Heart right ventricle (tissue), 16 donors: Measurements from ENCODE around the gene MAP3K20. TPM values are rescaled to one million over a fixed set of nuclear protein-coding genes. Genes with fewer than 3 reads are reported as not detected.

Experiments
- ATAC-seq, 8 donors: fragments of 200-7000 bp; cut with Tn5 transposase; one replicate each; pipeline ENCODE4 v1.9.1; 2020; ENCODE audit warnings: mild to moderate bottlenecking in 8 of 8, moderate library complexity in 8 of 8, moderate number of reproducible peaks in 1 of 8
- DNase-seq, 2 donors: peaks; one replicate each; pipeline ENCODE4 v3.0.0-alpha.2; 2020
- H3K27ac ChIP-seq, 10 donors: fragments of 200-600 bp; sonication (generic) in 2 of 10; one replicate each; pipeline versions ENCODE4 v1.5.0 to v1.8.0; 2020 to 2022; ENCODE audit warnings: mild to moderate bottlenecking in 3 of 10
- H3K27me3 ChIP-seq, 7 donors: fragments of 200-600 bp; one replicate each; pipeline ENCODE4 v1.8.0; 2021 to 2022; ENCODE audit warnings: mild to moderate bottlenecking in 2 of 7
- H3K36me3 ChIP-seq, 9 donors: fragments of 200-600 bp; sonication (generic) in 1 of 9; one replicate each; pipeline versions ENCODE4 v1.5.0 to v1.8.0; 2020 to 2022; ENCODE audit warnings: mild to moderate bottlenecking in 2 of 9
- H3K4me1 ChIP-seq, 9 donors: fragments of 200-600 bp; sonication (generic) in 1 of 9; one replicate each; pipeline versions ENCODE4 v1.5.0 to v1.8.0; 2020 to 2022; ENCODE audit warnings: mild to moderate bottlenecking in 4 of 9
- H3K4me3 ChIP-seq, 10 donors: fragments of 200-600 bp; sonication (generic) in 2 of 10; one replicate each; pipeline versions ENCODE4 v1.5.0 to v1.8.0; 2020 to 2022; ENCODE audit warnings: mild to moderate bottlenecking in 7 of 10, moderate library complexity in 2 of 10
- H3K9me3 ChIP-seq, 11 donors: fragments of 200-600 bp in 10 of 11; sonication (generic) in 2 of 11; one replicate each; pipeline versions ENCODE4 v1.5.0 to v1.8.0; 2013 to 2022; ENCODE audit warnings: mild to moderate bottlenecking in 2 of 11, control low read depth in 1 of 11, moderate library complexity in 1 of 11
- CTCF ChIP-seq, 9 donors: fragments of 200-600 bp; sonication (generic) in 2 of 9; IDR thresholded peaks; one replicate each; pipeline versions ENCODE4 v1.5.0 to v1.8.0; 2021 to 2022; ENCODE audit warnings: antibody characterized with exemption in 9 of 9, mild to moderate bottlenecking in 5 of 9, moderate library complexity in 1 of 9
- WGBS, 2 donors: extraction: QIAGEN DNeasy Blood & Tissue Kit; methylation state at CpG; one replicate each; pipeline ENCODE4 v1.1.7; 2013; ENCODE audit warnings: inconsistent platforms in 1 of 2; 5-methylcytosine and 5-hydroxymethylcytosine counted together
- intact Hi-C, 10 donors: fragments of 100-400 bp; cut with DNase I; formaldehyde crosslinking; loops; one replicate each; pipeline versions ENCODE4 v1.11.1 to v1.14.2; 2022
- polyA plus RNA-seq, 2 donors: library from polyadenylated mRNA; stranded (reverse); fragments of 200-250 nt; gene quantifications; one replicate each; pipeline ENCODE4 v1.2.3, GENCODE V29; 2013
- total RNA-seq, 10 donors: library from RNA; stranded (reverse); fragmentation: NEBNext Ultra II Directional in 3 of 10; extraction: Animal tissue kit (Norgen Biotek cat#: 25700) in 3 of 10; gene quantifications; one replicate each; pipeline versions ENCODE4 v1.2.1 to v1.2.4, GENCODE V29; 2021 to 2023
- donor health status: Arrhythmogenic right ventricular cardiomyopathy.
- donor health status: ischemic (EF 13 %, LVEDD 7.1; RV severe dilation, severe dysfunction).
- donor health status: healthy with polysubstance abuse.
- donor health status: DM: no; HTN: yes; CAD: no.
- donor health status: DM: no; HTN: no; CAD: no.
- donor health status: ischemic (EF 25% LVEDD 6.9; RV normal size, moderate dysfunction).
- donor health status: ischemic (EF 25% LVEDD 5.7; RV mildly dilated, moderate dysfunction).
- donor health status: healthy.
- donor health status: DM: yes; HTN: yes; CAD: no.
- donor health status: Ischemic cardiomyopathy.
- donor health status: ischemic (EF 35%, LVEDD 5.7; RV mildly dilated, moderate dysfunction).
- donor health status: nonischemic (EF 11% LVEDD 7.7; RV severe dilation, severe dysfunction).
- donor health status: DM: yes; HTN: yes; CAD: no.
- donor health status: PGD.
- donor health status: ischemic (EF 29% LVEDD 5.4; RV normal size, mild dysfunction).
- donor health status: nonischemic (EF 23%, LVEDD 6.1; RV moderate dilation, normal function).

Gene MAP3K20
- total and polyA plus RNA-seq, 12 donors: 63.2 to 560 (median 420) TPM

GRCh38 chr2:173148520-173148919 lies 72.9 kb downstream of the MAP3K20 start:
- DNase-seq (no peak), ATAC-seq (no peak)
- no peak for TF ChIP-seq CTCF (IDR thresholded peaks at IDR 0.05)
- no peaks in the 10 kb centered on the region for H3K36me3 ChIP-seq
- peak overlapping the region in 1 of 10 donors; percentile 18 for H3K27ac ChIP-seq
- intact Hi-C loops: no loop called here
- peaks cover 0 to 68% (median 55%) of the 10 kb centered on the region in 9 donors for H3K4me1 ChIP-seq
- WGBS, 2 donors: 70 to 81% methylated on average over 4 of the region's 4 CpGs
- H3K27me3 ChIP-seq: no peaks in the 10 kb centered on the region
- H3K9me3 ChIP-seq: no peaks in the 10 kb centered on the region
- no peak overlapping the region for H3K4me3 ChIP-seq

- Histone ChIP-seq H3K27ac (peak overlapping the region in 2 of 10 donors; percentile 44 to 65), H3K4me1 (peaks cover 0 to 78% (median 55%) of the 10 kb centered on the region in 9 donors), H3K36me3 (no peaks in the 10 kb centered on the region), H3K4me3 (no peak overlapping the region), H3K27me3 (no peaks in the 10 kb centered on the region), H3K9me3 (no peaks in the 10 kb centered on the region)
- peak in 2 of 8 donors; percentile 14 to 36 for ATAC-seq
- intact Hi-C loops: no loop called here
- DNase-seq: no peak
- 91 to 96% methylated on average over 4 of the region's 4 CpGs for WGBS, 2 donors
- no peak for TF ChIP-seq CTCF (IDR thresholded peaks at IDR 0.05)
These were observed 73.8 kb downstream of the MAP3K20 start for GRCh38 chr2:173149491-173149890.

- peak overlapping the region in 6 of 10 donors; percentile 10 to 65 (median 30) for H3K27ac ChIP-seq
- H3K9me3 ChIP-seq: no peaks in the 10 kb centered on the region
- H3K36me3 ChIP-seq: no peaks in the 10 kb centered on the region
- intact Hi-C loops: no loop called here
- DNase-seq: no peak
- TF ChIP-seq CTCF (IDR thresholded peaks at IDR 0.05): no peak
- H3K27me3 ChIP-seq: no peaks in the 10 kb centered on the region
- H3K4me1 ChIP-seq: peaks cover 0 to 83% (median 55%) of the 10 kb centered on the region in 9 donors
- ATAC-seq: peak in 5 of 8 donors; percentile 39 to 56 (median 49)
- H3K4me3 ChIP-seq: no peak overlapping the region
- 53 to 59% methylated on average over 2 of the region's 2 CpGs for WGBS, 2 donors
These were observed 74.4 kb downstream of the MAP3K20 start for GRCh38 chr2:173150087-173150486.

- ATAC-seq (no peak), DNase-seq (no peak)
- Histone ChIP-seq H3K27ac (peak overlapping the region in 4 of 10 donors; percentile 23 to 65 (median 30)), H3K27me3 (no peaks in the 10 kb centered on the region), H3K4me3 (no peak overlapping the region), H3K36me3 (no peaks in the 10 kb centered on the region), H3K9me3 (no peaks in the 10 kb centered on the region), H3K4me1 (peaks cover 0 to 79% (median 55%) of the 10 kb centered on the region in 9 donors)
- intact Hi-C loops: no loop called here
- TF ChIP-seq CTCF (IDR thresholded peaks at IDR 0.05): no peak
These were observed 75.3 kb downstream of the MAP3K20 start for GRCh38 chr2:173150963-173151362.
